HG02970 (cell line): ENCODE data around the gene CTSD.

ENCODE experiments used
- ATAC-seq: cut with Tn5 transposase; IDR thresholded peaks from one replicate; pipeline ENCODE4 v1.9.1; 2021; ENCODE audit warnings: mild to moderate bottlenecking, moderate library complexity, moderate number of reproducible peaks; ENCODE audit not compliant: unreplicated experiment, low FRiP score

The CTSD gene

GRCh38 chr11:1756791-1757771 lies 6.6 kb downstream of the CTSD start:
- no peak for ATAC-seq

DNA sequence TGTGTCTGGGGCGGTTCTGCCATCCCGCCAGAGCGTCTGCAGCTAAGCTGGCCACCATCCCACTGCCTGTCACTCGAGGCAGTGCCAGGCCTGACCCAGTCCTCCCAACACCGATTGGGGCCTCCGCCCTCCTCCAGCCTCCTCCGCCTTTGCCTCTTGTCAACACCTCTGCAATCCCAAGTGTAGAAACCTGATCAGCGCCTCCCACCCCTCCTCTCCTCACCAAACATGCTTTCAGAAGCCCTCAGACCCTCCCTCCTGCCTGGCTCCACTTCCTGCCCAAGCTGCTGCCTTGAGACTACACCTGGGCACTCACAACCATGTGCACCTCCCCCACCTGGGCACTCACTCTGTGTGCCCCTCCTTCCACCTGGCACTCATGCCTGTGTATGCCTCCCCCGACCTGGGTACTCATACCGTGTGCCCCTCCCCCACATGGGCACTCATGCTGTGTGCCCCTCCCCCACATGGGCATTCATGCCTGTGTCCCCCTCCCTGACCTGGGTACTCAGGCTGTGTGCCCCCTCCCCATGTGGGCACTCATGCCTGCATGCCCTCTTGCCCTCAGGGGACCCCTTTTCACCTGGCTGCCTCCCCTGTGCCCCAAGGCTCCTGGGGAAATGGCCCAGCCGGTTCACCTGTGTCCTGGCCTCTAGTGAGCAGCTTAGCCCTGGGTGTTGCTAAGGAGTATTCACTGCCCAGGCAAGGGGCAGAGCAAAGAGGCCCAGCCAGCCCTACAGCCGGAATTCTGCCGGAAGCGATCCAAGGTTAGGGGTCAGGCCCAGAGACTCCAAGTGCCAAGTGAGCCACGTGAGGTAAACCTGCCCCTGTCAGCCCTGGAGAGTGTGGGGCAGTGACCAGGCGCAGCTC lies 7.8 kb downstream of the CTSD start:
- no peak for ATAC-seq

GRCh38 chr11:1755344-1755691 lies 8.4 kb downstream of the CTSD start:
- no peak for ATAC-seq

DNA sequence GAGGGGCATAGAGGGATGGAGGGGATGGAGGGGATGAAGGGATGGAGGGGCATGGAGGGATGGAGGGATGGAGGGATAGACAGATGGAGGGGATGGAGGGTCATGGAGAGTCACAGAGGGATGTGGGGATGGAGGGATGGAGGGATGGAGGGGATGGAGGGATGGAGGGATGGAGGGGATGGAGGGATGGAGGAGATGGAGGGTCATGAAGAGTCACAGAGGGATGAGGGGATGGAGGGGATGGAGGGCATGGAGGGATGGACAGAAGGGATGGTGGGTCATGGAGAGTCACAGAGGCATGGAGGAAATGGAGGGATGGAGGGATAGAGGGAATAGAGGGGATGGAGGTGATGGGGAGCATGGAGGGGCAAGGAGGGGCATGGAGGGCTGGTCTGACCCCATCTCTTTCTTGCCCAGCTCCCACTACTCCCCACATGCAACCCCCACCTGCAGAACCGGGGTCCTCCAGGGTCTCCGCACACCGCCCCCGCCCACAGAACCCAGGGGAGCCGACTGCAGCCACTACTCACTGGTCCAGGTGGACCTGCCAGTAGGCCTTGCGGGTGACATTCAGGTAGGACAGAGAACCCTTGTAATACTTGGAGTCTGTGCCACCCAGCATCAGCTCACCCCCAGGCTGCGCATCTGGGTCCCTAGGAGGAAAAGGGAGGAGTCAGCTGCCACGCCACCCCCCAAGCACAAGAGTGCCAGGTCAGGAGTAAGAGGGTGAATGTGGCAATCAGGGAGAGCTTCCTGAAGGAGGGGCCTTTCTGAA lies 9.2 kb downstream of the CTSD start:
- no peak for ATAC-seq

GRCh38 chr11:1753929-1754305 lies 9.8 kb downstream of the CTSD start:
- ATAC-seq: no peak

DNA sequence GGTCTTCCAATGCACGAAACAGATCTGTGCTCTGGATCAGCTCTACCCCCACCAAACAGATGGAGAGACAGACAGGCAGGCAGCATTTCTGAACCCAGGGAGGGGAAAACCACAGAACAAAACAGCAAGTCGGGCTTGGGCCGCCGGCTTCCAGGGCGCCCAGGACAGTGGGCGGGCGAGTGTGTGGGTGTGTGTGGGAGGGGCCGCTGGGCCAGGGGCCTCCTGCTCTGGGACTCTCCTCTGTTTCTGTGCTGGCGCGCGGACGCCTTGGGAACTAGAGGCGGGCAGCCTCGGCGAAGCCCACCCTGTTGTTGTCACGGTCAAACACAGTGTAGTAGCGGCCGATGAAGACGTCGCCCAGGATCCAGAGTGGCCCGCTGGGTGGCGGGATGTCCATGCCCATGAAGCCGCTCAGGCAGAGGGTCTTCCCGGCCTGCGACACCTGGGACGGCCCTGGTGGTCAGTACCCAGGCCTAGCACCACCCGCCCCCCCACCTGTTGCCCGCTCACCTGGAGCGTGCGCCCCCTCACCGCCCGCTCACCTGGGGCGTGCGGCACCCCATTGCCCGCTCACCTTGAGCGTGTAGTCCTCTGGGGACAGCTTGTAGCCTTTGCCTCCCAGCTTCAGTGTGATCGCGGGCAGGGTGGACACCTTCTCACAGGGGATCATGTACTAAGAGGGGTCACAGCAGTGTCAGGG lies 10.3 kb downstream of the CTSD start:
- no peak for ATAC-seq

GRCh38 chr11:1752907-1753228 lies 10.9 kb downstream of the CTSD start:
- no peak for ATAC-seq

- ATAC-seq: no peak
These were observed 11.5 kb downstream of the CTSD start for GRCh38 chr11:1751999-1752906.

DNA sequence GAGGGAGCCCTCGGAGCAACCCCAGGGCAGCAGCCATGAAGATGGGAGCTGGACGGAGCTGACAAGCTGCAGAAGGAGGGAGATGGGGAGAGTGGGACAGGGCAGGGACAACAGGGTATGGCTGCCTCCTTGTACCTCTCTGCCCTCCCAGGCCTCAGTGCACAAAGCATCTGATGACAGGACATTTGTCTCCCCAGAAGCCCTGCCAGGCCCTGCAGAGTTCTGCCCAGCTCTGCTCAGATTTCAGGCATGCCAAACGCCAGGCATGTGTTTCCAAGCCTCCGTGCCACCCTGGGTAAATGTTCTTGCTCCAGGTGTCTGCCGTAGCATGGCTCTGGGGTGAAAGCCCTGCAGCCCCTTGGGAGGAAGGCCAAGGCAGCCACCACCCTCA lies 12.2 kb downstream of the CTSD start:
- ATAC-seq: no peak

- ATAC-seq: no peak
These were observed 12.7 kb downstream of the CTSD start for GRCh38 chr11:1750840-1751530.

DNA sequence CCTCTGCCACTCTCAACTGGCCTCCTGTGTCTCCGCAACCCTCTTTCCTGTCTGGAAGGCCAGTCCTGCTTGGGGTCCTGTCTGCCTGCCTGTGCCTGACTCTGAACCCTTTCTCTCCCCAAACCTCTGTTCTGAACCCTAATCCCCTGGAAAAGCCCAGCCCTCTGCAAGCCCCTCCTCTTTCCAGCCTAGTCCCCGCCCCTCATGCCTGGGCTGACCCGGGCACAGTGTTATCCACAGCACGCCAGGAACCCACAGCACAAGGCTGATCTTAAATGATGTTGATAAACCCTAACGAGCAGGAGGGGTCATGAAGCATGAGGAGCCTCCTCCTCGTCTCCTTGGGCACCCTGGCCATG lies 13.3 kb downstream of the CTSD start, which contains the start of gene IFITM10:
Gene IFITM10, minus strand, starts transcription at position 115 of the 359 bp plus-strand sequence. CDS start 153 bp downstream, outside the sequence.
- no peak for ATAC-seq

GRCh38 chr11:1749395-1750351 lies 14.1 kb downstream of the CTSD start:
- ATAC-seq: no peak

- no peak for ATAC-seq
These were observed 14.9 kb downstream of the CTSD start for GRCh38 chr11:1748636-1749394.

DNA sequence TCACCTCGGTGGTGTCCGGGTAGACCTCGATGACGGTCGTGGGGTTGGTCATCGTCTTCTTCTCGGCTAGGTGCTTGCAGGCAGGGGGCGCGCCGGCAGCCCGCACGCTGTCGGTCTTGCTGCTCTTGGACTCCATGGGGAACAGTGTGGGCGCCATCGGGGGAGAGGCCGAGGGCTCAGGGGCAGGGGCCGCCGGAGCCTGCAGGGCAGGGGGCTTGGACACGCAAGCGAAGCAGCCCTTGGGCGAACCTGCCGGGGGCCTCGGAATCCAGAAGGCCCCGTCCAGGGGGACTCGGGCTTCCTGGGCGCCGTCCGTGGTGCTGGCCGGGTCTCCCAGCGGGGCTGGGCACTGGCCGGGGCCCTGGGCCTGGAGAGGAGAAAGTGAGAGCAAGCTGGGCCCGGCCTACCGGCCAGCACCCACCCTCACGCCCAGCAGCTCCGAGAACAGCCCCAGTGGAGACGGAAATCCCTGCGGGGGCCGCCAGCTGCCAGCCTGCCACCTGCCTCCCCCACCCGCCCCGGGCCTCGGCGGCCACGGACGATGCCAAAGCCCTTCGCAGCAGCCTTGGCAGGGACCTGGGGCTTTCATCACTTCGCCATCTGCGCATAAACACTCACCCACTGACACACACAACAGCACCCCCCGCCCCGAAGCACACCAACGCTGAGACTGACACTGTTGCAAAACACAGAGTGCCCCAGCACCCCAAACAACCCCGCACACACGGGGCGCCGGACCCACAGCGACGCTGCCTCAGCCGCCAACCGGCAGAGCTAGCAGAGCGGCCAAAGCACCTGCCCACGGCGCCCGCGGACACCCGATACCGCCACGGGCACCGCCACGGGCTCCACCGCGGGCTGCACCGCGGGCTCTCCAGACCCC lies 15.7 kb downstream of the CTSD start:
- no peak for ATAC-seq

- ATAC-seq: no peak
These were observed 16.6 kb downstream of the CTSD start for GRCh38 chr11:1746956-1747752.
